Astrocyte of the spinal cord (primary cell): ENCODE results near the gene TIMM22.

Experiments
- DNase-seq: peaks from one replicate; pipeline ENCODE4 v3.0.0; 2011; ENCODE audit warnings: low read depth, low spot score
- H3K4me3 ChIP-seq: 2 replicates; pipeline ENCODE4 v1.5.1; 2011; ENCODE audit warnings: low read depth, mild to moderate bottlenecking, low read length, moderate library complexity
- in situ Hi-C: cut with HindIII; loops from 2 replicates; pipeline ENCODE4 v1.10.0; 2017; ENCODE audit warnings: low sequenced_read_pairs
- TF ChIP-seq, protein P1 (sequence below): IDR thresholded peaks from 2 replicates; pipeline ENCODE4 v1.5.1; 2012; ENCODE audit warnings: low read depth, mild to moderate bottlenecking, low read length, inconsistent platforms

TIMM22 gene

DNA sequence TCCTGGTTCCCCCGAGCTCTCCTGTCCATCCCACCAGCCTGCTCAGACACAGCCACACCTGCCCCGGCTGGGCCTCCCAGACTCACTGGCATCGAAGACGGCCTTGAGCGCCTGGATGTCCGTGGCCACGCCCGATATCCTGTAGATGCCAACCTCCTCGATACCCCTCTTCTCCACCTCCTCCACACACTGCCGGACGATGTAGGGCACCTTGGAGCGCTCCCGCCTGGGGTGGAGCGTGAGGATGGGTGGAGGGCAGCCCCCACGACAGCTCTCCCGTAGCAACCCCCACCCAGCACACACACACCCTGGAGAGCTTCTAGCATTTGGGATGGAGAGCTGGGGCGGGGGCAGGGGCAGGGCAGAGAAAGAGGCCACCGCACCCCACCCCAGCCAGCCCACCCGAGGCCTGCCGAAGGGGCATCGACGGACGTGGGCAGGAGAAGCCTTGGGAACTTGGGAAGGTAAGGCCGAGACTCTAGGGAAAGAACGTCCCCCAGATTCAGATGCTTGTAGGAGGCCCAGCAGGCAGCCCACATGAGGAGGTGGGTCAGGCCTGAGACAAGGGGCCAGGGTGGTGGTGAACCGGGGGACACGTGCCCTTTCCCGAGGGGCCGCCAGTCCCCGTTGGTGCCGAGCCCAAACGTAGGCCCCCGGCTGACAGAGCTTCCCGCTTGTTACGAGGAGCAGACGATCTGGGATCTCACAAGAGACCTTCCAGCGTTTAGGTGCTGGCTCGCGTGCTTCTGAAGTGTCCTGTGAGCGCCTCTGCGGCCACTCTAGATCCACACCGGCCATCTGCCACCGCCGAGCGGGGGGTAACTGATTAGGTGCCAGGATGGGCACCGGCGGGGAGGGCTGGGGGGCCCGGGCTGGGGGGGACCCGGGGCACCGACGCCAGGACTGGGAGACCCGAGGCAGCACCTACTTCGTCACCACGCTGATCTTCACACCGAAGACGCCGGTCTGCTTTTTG, 15.1 kb downstream of the TIMM22 start:
- DNase-seq, result no peak
- TF ChIP-seq, protein P1, sequence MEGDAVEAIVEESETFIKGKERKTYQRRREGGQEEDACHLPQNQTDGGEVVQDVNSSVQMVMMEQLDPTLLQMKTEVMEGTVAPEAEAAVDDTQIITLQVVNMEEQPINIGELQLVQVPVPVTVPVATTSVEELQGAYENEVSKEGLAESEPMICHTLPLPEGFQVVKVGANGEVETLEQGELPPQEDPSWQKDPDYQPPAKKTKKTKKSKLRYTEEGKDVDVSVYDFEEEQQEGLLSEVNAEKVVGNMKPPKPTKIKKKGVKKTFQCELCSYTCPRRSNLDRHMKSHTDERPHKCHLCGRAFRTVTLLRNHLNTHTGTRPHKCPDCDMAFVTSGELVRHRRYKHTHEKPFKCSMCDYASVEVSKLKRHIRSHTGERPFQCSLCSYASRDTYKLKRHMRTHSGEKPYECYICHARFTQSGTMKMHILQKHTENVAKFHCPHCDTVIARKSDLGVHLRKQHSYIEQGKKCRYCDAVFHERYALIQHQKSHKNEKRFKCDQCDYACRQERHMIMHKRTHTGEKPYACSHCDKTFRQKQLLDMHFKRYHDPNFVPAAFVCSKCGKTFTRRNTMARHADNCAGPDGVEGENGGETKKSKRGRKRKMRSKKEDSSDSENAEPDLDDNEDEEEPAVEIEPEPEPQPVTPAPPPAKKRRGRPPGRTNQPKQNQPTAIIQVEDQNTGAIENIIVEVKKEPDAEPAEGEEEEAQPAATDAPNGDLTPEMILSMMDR, result no peak
- no peak overlapping the region for H3K4me3 ChIP-seq
- in situ Hi-C loops, result no loop called here

DNA sequence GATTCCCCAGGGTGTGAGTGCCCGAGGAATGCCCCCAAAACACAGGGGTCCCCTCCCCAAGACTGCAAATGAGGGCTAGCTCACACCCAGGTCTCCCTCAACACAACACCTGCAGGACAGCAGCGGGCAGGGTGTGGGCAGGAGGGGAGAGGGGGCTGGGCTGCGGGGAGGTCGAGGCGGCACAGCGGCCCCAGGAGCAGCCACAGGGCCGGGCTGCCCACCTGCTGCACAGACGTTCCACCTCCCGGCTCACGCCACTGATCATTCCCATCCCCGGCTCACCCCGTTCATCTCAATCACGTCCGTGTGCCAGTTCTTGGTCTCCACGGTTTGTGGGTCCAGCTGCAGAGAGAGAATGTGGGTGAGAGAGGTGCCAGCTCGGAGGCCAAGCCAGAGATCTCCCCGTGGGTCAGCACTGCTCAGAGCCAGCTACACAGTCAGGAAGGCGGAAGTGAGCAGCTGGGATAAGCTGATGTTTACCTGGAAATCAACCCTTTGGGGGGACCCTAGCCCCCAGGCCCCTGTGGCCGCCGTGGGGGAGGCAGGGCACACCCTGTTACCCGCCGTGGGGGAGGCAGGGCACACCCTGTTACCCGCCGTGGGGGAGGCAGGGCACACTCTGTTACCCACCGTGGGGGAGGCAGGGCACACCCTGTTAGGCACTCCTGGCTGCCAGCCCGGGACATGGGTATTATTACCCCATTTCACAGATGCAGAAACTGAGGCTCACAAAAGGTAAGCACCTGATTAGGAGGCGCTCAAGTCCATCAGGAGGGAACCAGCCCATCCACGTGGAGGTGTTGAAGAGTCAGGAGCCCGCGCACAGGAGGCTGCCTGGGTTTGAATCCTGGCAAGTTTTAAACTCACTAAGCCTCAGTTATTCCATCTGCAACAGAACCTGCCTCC, 16.1 kb downstream of the TIMM22 start:
- in situ Hi-C loops, result no loop called here
- no peak overlapping the region for H3K4me3 ChIP-seq
- TF ChIP-seq, protein P1, result no peak
- DNase-seq, result no peak

DNA sequence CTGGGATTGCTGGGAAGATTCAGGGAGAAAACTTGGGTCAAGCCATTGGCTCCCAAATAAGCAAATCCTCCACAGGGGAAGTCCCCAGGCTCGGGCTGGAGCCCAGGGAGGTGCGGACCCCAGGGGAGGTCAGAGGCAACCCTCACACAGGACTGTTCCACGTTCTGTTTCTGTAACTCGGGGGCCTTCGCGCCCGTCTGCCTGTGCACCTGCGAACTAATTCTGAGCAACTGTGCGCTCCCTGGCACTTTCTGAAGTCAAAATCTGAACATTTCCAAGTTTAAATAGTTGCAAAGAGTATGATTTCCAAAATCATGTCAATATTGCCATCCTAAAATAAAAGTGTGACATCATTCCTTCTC, 16.8 kb downstream of the TIMM22 start:
- no peak overlapping the region for H3K4me3 ChIP-seq
- no peak for DNase-seq
- in situ Hi-C loops, result no loop called here
- TF ChIP-seq, protein P1, result no peak

DNA sequence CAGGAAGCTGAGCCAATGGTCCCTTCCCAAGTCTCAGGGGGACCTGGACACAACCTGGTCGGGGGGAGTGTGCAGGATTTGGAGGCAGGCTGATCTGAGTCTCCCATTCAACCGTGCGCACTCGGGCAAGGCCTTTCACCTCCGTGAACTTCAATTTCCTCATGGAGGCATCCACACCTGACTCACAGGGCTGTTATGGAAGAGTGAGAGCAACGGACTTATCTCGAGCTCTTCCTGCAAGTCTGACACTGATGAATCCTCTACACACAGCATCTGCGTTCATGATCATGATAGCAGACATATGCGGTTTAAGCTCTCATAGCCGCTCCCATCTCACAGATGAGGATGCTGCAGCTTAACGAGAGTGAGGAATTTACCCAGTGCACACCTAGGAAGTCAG, 21.6 kb downstream of the TIMM22 start:
- TF ChIP-seq, protein P1, result no peak
- in situ Hi-C loops, result no loop called here
- no peak for DNase-seq
- no peak overlapping the region for H3K4me3 ChIP-seq

DNA sequence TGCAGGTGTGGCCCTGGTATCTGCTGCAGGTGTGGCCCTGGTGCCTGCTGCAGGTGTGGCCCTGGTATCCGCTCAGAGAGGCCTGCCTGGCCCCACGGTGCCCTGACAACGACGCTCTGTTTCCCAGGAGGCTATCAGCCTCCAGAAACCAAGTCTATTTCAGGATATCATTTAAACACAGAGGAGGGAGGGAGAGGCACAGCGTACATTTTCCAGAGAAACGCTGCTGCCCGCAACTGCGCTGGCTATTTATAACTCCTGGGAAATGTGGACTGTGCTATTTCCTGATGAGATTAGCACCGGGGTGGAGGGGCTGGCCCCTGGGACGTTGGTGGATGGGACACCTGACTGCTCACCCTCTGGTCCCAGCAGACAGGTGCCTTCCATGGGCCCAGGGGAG, 22.5 kb downstream of the TIMM22 start:
- no peak for DNase-seq
- in situ Hi-C loops, result no loop called here
- no peak overlapping the region for H3K4me3 ChIP-seq
- TF ChIP-seq, protein P1, result no peak

DNA sequence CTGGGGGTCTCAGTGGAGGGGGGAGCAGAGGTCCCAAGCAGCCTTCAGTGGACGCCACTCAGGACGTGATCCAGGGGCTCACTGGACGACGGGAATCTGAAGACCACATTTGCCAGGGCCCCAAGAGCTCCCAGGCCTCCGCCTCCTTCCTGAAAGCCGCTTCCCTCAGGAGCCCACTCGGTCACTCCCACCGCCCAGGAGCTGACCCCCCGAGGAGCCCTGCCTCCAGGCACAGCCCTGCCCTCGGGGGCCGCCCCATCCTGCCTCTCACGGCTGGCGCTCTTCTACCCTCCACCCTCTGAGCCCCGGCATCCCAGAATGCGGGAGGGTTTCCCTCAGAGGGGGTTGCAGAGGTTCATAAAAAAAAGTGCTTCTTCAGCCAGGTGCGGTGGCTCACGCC, 24.2 kb downstream of the TIMM22 start:
- no peak for DNase-seq
- H3K4me3 ChIP-seq, result no peak overlapping the region
- in situ Hi-C loops, result no loop called here
- TF ChIP-seq, protein P1, result no peak
